Measurements from ENCODE around the gene ATOX1.
"Not testable (repeated sequence)": the region's sequence is repeated elsewhere in the genome, so short reads cannot be mapped to it uniquely, and the experiment has no call there.

GRCh38 chr5:151783664-151784063 lies 25.2 kb upstream of the ATOX1 start:
- TF ChIP-seq CTCF (IDR thresholded peaks at IDR 0.05; ENCODE audit: low read depth, low read length); EZH2phosphoT487 (IDR thresholded peaks at IDR 0.05; ENCODE audit: low read depth): not testable (repeated sequence)

All from OCI-LY3 (cell line).